Activated CD8-positive, alpha-beta memory T cell treated with anti-CD3 and anti-CD28 coated beads, Interleukin-2, amount 50 U/mL, for 1 hour (primary cell): ENCODE measurements around the gene GZMM.

Experiments used
- DNase-seq: peaks from one replicate; pipeline ENCODE4 v3.0.0-alpha.2; 2020; ENCODE audit errors: extremely low read depth

GZMM gene

GRCh38 chr19:535017-535835 lies 8.6 kb upstream of the GZMM start:
- DNase-seq: no peak

- DNase-seq: no peak
These were observed 7.6 kb upstream of the GZMM start for GRCh38 chr19:536031-536880.

DNA sequence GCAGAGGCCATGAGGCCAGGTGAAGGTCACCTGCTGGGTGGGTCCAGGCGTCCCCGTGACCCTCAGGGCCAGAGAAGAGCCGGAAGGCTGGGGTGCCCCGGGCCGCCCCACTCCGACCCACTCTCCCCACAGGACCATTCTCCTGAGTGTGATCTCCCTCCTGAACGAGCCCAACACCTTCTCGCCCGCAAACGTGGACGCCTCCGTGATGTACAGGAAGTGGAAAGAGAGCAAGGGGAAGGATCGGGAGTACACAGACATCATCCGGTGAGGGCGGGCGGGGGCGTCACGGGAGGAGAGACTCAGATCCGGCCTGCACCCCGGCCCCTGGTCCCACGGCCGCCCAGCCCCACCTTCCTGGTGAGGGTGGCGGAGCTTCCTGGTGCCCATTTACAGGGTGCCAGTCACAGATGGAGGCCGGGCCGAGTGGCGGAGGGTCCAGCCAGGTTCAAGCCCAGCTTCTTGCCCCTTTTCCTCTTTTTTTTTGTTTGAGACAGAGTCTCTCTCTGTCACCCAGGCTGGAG lies 6.9 kb upstream of the GZMM start:
- no peak for DNase-seq

DNA sequence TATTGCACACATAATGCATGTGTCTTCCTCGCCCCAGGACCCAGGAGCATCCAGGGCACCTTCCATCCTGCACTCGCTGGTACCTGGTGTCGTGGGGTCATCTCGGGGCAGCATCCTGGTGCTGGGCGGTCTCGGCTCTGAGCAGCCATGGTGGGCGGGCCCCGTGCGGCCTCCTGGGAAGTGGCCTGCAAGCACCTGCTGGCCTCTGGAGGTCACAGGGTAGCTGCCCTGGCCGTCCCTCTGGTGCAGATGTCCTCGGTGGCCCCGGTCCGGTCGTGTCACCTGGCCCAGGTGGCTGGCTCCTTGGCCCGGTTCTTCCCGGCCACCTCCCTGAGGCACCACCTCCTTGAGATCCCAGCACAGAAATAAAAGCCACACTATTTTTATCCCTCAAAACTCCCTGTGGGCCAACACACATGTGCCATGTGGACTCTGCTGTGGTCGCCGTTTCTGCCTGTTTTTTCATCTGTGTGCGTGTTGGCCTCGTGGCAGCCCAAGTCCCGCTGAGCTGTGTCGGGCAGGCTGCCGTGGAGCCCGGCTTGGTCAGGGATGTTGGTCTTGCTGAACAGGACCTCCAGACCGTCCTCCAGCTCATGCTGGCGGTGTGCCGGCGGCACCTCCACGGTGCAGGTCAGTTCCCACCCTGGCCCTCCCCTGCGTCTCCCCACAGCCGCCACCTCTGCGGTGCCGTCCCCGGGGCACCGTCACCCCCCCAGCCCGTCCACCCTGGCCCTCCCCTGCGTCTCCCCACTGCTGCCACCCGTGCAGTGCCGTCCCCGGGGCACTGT lies 5.0 kb upstream of the GZMM start:
- no peak for DNase-seq

DNA sequence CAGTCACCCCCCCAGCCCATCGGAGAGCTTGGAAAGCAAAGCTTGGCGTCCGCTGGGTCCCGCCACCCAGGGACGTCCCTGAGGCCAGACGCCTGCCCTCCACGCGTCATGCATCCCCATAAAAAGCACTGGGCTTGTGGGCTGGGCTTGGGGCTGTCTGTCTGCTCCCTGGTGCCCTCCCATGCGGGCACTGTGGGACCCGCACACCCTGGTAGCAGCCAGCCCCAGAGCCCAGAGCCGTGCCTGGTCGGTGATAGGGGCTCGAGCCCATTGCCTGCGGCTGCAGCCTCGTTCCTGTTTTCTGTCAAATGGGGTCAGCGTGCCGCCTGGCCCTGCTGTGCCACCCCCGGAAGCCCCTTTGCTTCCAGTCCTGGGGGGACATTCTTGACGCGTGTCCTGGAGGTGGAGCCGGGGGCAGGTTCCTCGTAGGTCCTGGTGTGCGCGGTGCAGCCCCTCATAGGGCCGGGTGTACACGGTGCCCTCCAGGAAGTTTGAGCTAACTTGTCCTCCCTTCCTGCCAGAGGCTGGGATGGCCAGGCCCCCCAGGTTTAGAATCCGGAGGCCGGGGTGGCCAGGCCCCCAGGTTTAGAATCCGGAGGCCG lies 4.3 kb upstream of the GZMM start:
- no peak for DNase-seq

GRCh38 chr19:540867-541637 lies 2.8 kb upstream of the GZMM start:
- no peak for DNase-seq

- DNase-seq: no peak
These were observed 2.2 kb upstream of the GZMM start for GRCh38 chr19:541699-542098.

DNA sequence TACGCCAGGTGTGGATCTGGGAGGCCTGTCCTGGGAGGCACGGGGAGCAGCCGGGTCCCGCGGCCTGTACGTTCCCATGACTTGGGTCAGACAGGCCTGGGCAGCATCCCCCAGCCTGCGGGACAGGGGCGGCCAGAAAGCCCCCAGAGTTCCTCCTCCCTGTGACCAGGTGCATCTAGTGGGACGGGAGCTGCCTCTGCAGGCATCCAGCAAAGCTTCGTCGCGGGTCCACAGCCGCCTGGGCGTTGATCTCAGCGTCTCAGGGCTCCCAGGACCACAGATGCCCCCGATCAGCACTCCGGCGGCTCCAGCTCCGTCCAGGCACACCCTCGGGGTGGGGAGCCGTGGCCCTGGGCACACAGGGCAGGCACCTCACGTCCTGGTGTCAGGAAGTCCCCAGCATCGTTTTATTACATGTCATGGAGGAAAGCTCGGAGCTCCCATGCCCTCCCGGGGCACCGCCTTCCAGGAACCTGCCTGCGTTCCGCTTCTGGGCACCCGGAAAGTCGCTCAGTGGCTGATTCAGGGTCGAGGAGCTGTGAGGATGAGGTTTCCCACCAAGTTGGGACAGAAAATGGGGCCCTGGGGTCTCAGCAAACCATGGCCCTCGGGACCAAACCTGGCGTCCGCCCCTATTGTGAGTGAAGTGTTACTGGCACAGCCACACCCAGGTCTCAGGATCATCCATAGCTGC lies 1.5 kb upstream of the GZMM start:
- no peak for DNase-seq

GRCh38 chr19:547117-547516 lies 3.3 kb downstream of the GZMM start:
- no peak for DNase-seq

- no peak for DNase-seq
These were observed 4.2 kb downstream of the GZMM start for GRCh38 chr19:547836-548720.

GRCh38 chr19:548886-549830 lies 5.3 kb downstream of the GZMM start:
- no peak for DNase-seq

DNA sequence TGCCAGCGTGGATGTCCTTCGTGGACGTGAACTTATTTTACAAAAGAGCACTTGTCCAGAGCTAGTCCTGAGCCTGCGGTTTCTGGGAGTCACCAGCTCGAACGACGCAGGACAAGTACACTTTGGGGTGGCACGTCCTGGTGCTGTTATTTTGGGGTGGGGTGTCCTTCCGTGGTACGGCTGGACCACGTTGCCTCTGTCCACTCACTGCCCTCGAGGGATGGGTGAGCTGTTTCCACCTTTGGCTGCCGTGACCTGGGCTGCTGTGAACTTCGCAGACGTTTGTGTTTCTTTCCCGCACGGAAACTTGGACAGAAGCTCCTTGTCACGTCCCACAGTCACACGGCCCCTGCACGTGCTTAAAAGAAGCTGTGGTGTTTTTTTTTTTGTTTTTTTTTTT lies 11.0 kb downstream of the GZMM start:
- no peak for DNase-seq

DNA sequence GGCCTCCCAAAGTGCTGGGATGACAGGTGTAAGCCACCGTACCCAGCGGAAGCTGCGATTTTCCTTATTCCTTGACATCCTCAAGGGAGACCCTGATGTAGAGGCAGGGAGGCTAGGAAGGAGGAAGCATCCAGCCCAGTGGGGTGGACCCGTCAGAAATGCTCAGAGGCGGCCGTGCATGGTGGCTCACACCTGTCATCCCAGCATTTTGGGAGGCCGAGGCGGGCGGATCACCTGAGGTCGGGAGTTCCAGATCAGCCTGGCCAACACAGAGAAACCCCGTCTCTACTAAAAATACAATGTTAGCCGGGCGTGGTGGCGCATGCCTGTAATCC lies 11.6 kb downstream of the GZMM start:
- DNase-seq: no peak

GRCh38 chr19:556611-557382 lies 12.9 kb downstream of the GZMM start:
- no peak for DNase-seq

GRCh38 chr19:558770-559439 lies 15.1 kb downstream of the GZMM start:
- DNase-seq: no peak

DNA sequence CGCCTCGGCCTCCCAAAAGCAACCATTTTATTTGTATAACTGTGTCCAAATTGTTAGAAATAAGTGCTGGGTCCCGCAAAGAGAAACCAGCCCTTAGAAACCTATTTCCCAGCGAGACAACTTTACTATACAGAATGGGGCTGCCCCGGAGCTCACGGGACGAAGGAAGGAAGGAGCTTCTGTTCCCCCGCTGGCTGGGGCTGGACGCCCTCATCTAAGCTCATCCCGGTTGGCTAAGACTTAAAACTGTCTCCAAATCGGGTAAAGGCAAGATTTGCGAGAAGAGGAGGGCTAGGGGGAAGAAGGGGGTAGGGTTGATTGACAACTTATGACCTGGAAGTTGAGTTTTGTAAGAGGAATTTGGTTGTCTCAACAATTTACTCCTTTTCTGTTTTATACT lies 16.3 kb downstream of the GZMM start:
- no peak for DNase-seq

GRCh38 chr19:566403-566802 lies 22.6 kb downstream of the GZMM start:
- DNase-seq: no peak
